OCI-M1 (cell line): ENCODE data around the gene CD244.
"Not testable (repeated sequence)": the region's sequence is repeated elsewhere in the genome, so short reads cannot be mapped to it uniquely, and the experiment has no call there.

Source experiments
- DNase-seq: peaks from one replicate; lab custom pipeline; 2025; lab: John Stamatoyannopoulos, UW

CD244 gene

GRCh38 chr1:160810486-160810885 is 52.2 kb downstream of the CD244 start:
- DNase-seq, result no peak

- no peak for DNase-seq
Observed at GRCh38 chr1:160808289-160808688, 54.4 kb downstream of the CD244 start.

GRCh38 chr1:160807738-160808137 is 54.9 kb downstream of the CD244 start:
- DNase-seq, result no peak

GRCh38 chr1:160807247-160807646 is 55.4 kb downstream of the CD244 start:
- no peak for DNase-seq

- no peak for DNase-seq
Observed at GRCh38 chr1:160806784-160807183, 55.9 kb downstream of the CD244 start.

- no peak for DNase-seq
Observed at GRCh38 chr1:160806109-160806665, 56.5 kb downstream of the CD244 start.

GRCh38 chr1:160801836-160802580 is 60.7 kb downstream of the CD244 start:
- no peak for DNase-seq

- DNase-seq, result no peak
Observed at GRCh38 chr1:160800645-160801408, 61.9 kb downstream of the CD244 start.

GRCh38 chr1:160800142-160800541 is 62.5 kb downstream of the CD244 start:
- no peak for DNase-seq

- DNase-seq, result no peak
Observed at GRCh38 chr1:160799641-160800040, 63.0 kb downstream of the CD244 start.

- no peak for DNase-seq
Observed at GRCh38 chr1:160798439-160798838, 64.2 kb downstream of the CD244 start.

GRCh38 chr1:160797861-160798273 is 64.8 kb downstream of the CD244 start:
- no peak for DNase-seq

GRCh38 chr1:160797271-160797709 is 65.4 kb downstream of the CD244 start:
- no peak for DNase-seq

- no peak for DNase-seq
Observed at GRCh38 chr1:160795951-160796383, 66.7 kb downstream of the CD244 start, which contains the start of gene LY9. Gene LY9 (plus strand): TSS chr1:160796174. CDS start chr1:160796188, 14 bp downstream.

- no peak for DNase-seq
Observed at GRCh38 chr1:160794376-160794775, 68.3 kb downstream of the CD244 start.

GRCh38 chr1:160789702-160790611 is 72.7 kb downstream of the CD244 start:
- DNase-seq, result no peak

- DNase-seq, result no peak
Observed at GRCh38 chr1:160789051-160789701, 73.5 kb downstream of the CD244 start.

- not testable (repeated sequence) for DNase-seq
Observed at GRCh38 chr1:160782988-160783765, 79.5 kb downstream of the CD244 start.

- DNase-seq, result no peak
Observed at GRCh38 chr1:160781914-160782689, 80.6 kb downstream of the CD244 start.
